HFFc6 (cell line): ENCODE results near the gene CES5A. TPM values are rescaled to one million over a fixed set of nuclear protein-coding genes. Genes with fewer than 3 reads are reported as not detected.
"Not testable (repeated sequence)": the region's sequence is repeated elsewhere in the genome, so short reads cannot be mapped to it uniquely, and the experiment has no call there.

Experiments
- DNase-seq: peaks from one replicate; pipeline ENCODE4 v3.0.0-alpha.2; 2018
- H3K27ac Mint-ChIP-seq: 2 replicates; pipeline ENCODE4 v1.8.0; 2020; ENCODE audit warnings: mild to moderate bottlenecking, mixed read lengths
- H3K27me3 Mint-ChIP-seq: 2 replicates; pipeline ENCODE4 v1.8.0; 2021; ENCODE audit warnings: mild to moderate bottlenecking, moderate library complexity, mixed read lengths; ENCODE audit not compliant: insufficient read depth
- H3K36me3 Mint-ChIP-seq: 2 replicates; pipeline ENCODE4 v1.8.0; 2021; ENCODE audit warnings: low read depth, mixed read lengths
- H3K4me1 Mint-ChIP-seq: 2 replicates; pipeline ENCODE4 v1.8.0; 2020; ENCODE audit warnings: low read depth, mixed read lengths
- H3K4me3 Mint-ChIP-seq: 2 replicates; pipeline ENCODE4 v1.8.0; 2020; ENCODE audit warnings: mild to moderate bottlenecking, moderate library complexity, mixed read lengths
- H3K9me3 Mint-ChIP-seq: 2 replicates; pipeline ENCODE4 v1.8.0; 2020; ENCODE audit warnings: mild to moderate bottlenecking, mixed read lengths
- total RNA-seq, 6 experiments: library from RNA; stranded (reverse); fragmentation: NEBNext Ultra II Directional; extraction: Animal tissue kit (Norgen Biotek cat#: 25700); gene quantifications; 2 replicates in 1 of 6; 3 replicates in 5 of 6; pipeline ENCODE4 v1.2.3, GENCODE V29; 2021
- TF ChIP-seq, protein P1 (sequence below): fragments of 200-600 bp; sonication (generic); IDR thresholded peaks from 2 replicates; pipeline ENCODE4 v1.5.0; 2021; ENCODE audit warnings: antibody characterized with exemption, mild to moderate bottlenecking

The CES5A gene
- total RNA-seq, 6 experiments from 2014 or later = not detected

DNA sequence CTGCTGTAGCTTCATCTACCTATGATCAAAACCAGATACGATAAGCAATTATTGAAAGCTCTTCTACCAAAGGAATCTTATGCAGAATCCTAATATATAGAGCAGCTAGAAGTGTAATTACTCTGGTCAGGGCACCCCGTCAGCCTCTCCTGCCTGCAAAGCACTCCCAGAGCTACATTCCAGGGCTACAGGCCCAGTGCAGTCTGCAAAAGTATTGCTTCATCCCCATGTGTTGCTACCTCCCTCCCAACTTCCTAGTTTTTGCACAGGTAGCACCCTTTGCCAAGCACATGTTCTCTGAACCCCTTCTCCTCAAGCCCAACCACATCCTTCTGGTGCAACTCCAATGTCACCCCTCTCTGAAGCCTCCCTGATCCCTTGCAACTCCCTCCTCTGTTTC lies 7.0 kb downstream of the CES5A start:
- H3K9me3 Mint-ChIP-seq = peaks cover 4% of the 10 kb centered on the region; the same call in 1 of the 2 replicates
- H3K27me3 Mint-ChIP-seq = peaks cover 2% of the 10 kb centered on the region
- no peak for DNase-seq
- no peak overlapping the region for H3K4me3 Mint-ChIP-seq
- no peaks in the 10 kb centered on the region for H3K4me1 Mint-ChIP-seq
- no peaks in the 10 kb centered on the region for H3K36me3 Mint-ChIP-seq
- TF ChIP-seq, protein P1, sequence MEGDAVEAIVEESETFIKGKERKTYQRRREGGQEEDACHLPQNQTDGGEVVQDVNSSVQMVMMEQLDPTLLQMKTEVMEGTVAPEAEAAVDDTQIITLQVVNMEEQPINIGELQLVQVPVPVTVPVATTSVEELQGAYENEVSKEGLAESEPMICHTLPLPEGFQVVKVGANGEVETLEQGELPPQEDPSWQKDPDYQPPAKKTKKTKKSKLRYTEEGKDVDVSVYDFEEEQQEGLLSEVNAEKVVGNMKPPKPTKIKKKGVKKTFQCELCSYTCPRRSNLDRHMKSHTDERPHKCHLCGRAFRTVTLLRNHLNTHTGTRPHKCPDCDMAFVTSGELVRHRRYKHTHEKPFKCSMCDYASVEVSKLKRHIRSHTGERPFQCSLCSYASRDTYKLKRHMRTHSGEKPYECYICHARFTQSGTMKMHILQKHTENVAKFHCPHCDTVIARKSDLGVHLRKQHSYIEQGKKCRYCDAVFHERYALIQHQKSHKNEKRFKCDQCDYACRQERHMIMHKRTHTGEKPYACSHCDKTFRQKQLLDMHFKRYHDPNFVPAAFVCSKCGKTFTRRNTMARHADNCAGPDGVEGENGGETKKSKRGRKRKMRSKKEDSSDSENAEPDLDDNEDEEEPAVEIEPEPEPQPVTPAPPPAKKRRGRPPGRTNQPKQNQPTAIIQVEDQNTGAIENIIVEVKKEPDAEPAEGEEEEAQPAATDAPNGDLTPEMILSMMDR = no peak
- H3K27ac Mint-ChIP-seq = no peak overlapping the region

DNA sequence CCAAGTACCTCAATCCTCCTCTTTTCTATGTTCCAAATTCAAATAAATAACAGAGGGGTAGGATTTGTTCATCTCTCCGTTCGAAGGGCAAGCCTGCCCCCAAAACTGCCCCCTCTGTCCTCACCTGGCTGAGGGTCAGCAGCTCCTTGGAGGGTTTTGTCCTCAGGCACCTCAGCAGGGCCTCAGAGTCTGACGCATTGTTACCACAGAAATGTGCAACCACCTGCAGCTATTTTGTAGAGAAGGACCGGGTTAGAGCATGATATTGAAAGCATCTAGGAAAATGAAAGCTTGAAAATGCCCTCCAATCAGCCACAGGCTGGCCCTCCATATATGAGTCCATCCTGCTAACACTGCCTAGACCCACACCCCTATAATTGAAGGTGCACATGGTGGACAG lies 13.9 kb downstream of the CES5A start:
- Mint-ChIP-seq H3K27me3 (peaks cover 3% of the 10 kb centered on the region), H3K4me1 (no peaks in the 10 kb centered on the region), H3K27ac (no peak overlapping the region), H3K9me3 (no peaks in the 10 kb centered on the region), H3K36me3 (no peaks in the 10 kb centered on the region), H3K4me3 (no peak overlapping the region)
- TF ChIP-seq, protein P1 = no peak
- DNase-seq = no peak

DNA sequence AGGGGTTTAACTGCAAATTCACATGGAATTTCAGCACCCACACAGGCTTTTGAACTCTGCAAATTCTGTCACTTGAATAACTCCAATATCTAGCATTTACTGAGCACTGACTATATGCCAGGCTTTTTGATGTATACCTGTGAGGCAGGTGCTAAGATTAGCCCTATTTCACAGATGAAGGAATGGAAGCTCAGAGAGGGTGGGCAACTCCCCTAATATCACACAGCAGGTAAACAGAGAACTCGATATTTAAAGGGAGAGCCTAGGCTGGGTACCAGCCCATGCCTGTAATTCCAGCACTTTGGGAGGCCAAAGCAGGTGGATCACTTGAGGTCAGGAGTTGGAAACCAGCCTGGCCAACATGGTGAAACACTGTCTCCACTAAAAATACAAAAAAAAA lies 17.5 kb downstream of the CES5A start:
- H3K27me3 Mint-ChIP-seq, H3K4me1 Mint-ChIP-seq, DNase-seq, H3K27ac Mint-ChIP-seq, H3K4me3 Mint-ChIP-seq, H3K36me3 Mint-ChIP-seq, H3K9me3 Mint-ChIP-seq: not testable (repeated sequence)

DNA sequence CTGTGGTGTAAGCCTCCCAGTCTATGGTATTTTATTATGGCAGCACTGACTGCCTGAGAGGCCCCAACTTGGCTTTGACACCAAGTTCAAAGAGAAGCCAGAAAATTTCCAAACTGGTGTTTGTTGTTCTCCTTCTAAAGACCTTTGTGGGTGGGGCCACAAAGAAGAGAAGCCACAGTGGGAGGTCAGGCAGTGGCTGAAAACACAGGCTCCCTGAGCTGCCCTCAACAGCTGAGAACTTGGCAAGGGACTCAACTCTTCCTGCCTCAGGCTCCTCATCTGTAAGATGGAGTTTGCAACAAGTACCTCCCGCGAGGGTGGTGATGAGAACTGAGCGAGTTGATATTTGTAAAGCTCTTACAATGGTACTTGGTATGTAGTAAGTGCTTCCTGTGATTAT lies 18.2 kb downstream of the CES5A start:
- TF ChIP-seq, protein P1 = no peak
- H3K4me1 Mint-ChIP-seq = no peaks in the 10 kb centered on the region
- no peak for DNase-seq
- H3K27ac Mint-ChIP-seq = no peak overlapping the region
- H3K9me3 Mint-ChIP-seq = no peaks in the 10 kb centered on the region
- peaks cover 3% of the 10 kb centered on the region for H3K27me3 Mint-ChIP-seq
- no peaks in the 10 kb centered on the region for H3K36me3 Mint-ChIP-seq
- H3K4me3 Mint-ChIP-seq = no peak overlapping the region

DNA sequence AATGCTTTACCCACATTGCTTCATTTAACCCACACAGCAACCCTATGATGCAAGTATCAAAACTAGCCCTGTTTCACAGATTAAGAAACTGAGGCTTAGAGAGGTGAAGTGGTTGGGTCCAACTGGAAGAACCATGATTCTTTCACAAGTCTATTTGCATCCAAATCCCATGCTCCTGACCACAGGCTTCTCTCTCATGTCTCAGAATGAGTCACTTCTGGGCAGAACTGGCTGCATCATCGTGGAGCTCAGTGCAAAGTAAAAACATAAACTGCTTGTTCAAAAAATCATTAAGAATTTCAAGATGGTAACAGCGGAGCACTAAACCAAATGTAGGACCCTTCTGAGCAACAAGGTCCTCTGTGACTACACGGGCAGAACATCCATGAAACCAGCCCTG lies 22.1 kb downstream of the CES5A start:
- Mint-ChIP-seq H3K9me3 (no peaks in the 10 kb centered on the region), H3K4me3 (no peak overlapping the region), H3K36me3 (no peaks in the 10 kb centered on the region), H3K27ac (no peak overlapping the region), H3K27me3 (no peaks in the 10 kb centered on the region), H3K4me1 (no peaks in the 10 kb centered on the region)
- DNase-seq = peak; percentile 19
- TF ChIP-seq, protein P1 = no peak

DNA sequence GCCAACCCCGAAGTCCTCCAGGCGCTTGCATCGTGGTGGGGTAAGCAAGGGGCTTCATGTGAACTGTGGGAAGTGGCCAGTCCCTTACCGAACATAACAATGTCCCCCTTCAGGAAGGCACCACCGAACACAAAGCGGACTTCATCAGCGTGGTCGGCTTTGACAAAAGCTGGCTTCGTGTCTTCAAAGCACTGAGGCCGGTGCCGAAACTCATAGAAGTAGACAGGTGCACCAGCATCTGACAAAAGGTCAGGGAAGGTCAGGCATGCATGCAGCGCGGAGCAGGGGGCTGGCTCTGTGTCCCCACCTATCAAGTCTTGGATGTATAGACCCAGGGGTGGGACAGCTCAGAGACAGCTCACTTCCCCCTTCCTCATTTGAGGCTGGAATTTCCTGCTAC lies 25.6 kb downstream of the CES5A start:
- TF ChIP-seq, protein P1 = no peak
- Mint-ChIP-seq H3K4me3 (no peak overlapping the region), H3K4me1 (no peaks in the 10 kb centered on the region), H3K9me3 (no peaks in the 10 kb centered on the region), H3K36me3 (no peaks in the 10 kb centered on the region), H3K27ac (no peak overlapping the region), H3K27me3 (peaks cover 5% of the 10 kb centered on the region)
- DNase-seq = no peak
